GM18505 (cell line): ENCODE data around the gene CLDN20.
A peak's percentile ranks its signal among the peaks of the same experiment; 100 is the strongest.
"Not testable (repeated sequence)": the region's sequence is repeated elsewhere in the genome, so short reads cannot be mapped to it uniquely, and the experiment has no call there.

ENCODE experiments used
- ATAC-seq: cut with Tn5 transposase; IDR thresholded peaks from one replicate; pipeline ENCODE4 v1.9.1; 2021; ENCODE audit not compliant: unreplicated experiment
- POLR2A ChIP-seq: IDR thresholded peaks from 4 replicates; pipeline ENCODE4 v1.6.1; 2011; ENCODE audit warnings: borderline replicate concordance; ENCODE audit not compliant: insufficient read depth, insufficient read length; ENCODE audit errors: extremely low read depth

The CLDN20 gene, protein sequence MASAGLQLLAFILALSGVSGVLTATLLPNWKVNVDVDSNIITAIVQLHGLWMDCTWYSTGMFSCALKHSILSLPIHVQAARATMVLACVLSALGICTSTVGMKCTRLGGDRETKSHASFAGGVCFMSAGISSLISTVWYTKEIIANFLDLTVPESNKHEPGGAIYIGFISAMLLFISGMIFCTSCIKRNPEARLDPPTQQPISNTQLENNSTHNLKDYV

DNA sequence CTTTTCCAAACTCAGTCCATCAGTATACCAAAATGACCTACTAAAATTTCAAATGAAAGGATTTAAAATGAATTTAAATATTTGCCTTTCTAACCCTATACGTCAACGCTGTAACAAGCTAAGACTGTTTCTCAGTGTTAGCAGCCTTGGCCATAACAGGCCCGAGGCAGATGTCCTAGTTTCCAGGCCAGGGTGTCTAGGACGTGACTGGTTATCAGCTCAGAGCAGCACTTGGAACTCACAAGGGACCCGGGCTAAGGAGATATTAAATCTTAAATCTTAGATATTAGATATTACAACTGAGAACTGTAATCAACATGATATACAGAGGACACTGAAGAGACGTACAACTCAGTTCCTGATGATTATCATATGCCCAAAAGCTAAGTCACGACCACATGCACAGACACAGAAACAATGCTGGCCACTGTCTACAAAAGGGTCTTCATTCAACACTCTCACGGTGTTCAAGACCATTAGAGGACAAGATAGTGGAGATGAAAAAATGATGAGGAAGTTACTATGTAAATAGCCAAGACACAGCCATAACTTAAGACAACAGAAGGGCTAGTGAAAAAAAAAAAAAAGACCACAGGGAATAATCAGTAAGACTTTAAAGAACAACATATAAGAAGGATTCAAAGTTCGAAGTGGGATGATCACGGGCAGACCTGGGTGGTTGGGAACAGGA lies at the start of gene CLDN20:
Gene CLDN20, plus strand, starts transcription at position 641 of the 691 bp plus-strand sequence. CDS start 11,707 bp downstream, outside the sequence.
- no peak for TF ChIP-seq POLR2A
- no peak for ATAC-seq

DNA sequence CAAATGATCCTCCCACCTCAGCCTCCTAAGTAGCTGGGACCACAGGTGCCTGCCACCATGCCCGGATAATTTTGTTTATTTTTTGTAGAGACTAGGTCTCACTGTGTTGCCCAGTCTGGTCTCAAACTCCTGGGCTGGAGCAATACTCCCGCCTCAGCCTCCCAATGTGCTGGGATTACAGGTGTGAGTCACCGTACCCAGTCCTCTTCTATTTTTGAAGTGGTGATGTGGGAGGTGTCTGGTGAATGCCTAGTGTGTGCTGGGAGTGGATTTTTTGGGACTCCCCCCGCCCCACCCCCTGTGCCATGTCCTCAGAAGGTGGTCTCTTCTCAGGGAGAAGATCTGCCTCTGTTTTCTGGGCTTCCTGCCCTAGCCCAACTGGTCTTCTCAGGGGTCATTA lies 47.9 kb upstream of the CLDN20 start:
- TF ChIP-seq POLR2A, result no peak
- ATAC-seq, result no peak

DNA sequence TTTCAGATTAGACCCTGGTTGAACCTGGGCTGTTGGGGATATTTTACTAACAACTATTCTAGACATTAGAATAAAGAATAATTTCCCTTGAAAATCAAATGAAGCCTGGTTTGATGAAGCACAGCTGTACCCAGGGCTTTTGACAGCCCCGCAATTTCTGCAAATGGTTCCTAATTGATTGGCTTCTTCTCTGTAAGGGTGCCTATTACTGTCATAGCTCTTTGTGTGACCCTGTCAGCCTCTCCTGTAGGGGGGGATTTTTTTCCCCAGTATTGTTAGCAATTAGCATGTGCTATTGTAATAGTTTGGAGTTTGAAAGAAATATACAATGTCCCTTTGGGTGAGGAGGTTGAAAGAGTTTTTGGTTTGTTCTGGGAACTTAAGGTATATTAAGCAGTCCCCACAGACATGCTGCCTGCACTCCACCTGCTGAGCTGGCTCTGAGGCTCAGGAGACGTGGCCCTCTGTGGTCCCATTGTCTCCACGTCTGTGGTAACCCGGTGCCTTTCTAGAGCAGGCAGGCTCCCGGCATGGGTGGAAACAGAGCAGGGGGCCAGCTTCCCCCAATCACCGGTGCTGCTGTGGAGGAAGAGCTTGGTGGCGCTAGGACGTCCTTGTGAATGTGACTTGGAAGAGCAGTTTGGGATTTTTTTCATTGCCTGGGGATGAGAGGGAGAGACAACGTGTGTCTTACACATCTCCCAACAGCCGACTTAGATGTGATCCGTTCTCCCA lies 47.3 kb upstream of the CLDN20 start:
- TF ChIP-seq POLR2A, result no peak
- no peak for ATAC-seq

DNA sequence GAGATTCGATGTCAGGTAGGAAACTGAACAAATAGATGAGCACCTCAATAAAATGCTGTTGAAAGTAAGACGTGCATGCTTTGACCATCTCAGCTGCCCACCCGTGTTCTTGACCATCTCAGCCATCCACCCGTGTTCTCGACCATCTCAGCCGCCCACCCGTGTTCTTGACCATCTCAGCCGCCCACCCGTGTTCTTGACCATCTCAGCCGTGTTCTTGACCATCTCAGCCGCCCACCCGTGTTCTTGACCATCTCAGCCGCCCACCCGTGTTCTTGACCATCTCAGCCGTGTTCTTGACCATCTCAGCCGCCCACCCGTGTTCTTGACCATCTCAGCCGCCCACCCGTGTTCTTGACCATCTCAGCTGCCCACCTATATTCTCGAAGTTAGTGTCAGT lies 45.1 kb upstream of the CLDN20 start:
- ATAC-seq, result not testable (repeated sequence)

DNA sequence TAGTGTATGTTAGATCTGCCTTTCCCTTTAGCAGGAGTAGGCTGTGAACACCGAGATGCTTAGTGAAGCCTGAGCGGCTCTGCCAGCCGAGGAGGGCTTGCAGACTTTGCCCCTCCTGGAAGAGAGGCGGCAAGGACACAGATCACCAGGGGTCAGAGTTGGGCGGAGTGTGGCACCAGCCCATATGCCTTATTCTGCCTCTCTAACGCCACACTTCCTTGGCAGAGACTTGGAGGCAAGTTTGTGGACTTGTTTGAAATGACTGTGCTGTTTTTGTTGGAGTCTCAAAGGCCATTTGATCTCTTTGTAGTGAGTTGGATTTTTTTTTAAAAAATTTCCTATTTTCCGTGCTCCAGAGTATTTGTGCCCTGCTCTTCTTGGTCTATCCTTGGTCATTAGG lies 44.5 kb upstream of the CLDN20 start:
- TF ChIP-seq POLR2A, result no peak
- no peak for ATAC-seq

DNA sequence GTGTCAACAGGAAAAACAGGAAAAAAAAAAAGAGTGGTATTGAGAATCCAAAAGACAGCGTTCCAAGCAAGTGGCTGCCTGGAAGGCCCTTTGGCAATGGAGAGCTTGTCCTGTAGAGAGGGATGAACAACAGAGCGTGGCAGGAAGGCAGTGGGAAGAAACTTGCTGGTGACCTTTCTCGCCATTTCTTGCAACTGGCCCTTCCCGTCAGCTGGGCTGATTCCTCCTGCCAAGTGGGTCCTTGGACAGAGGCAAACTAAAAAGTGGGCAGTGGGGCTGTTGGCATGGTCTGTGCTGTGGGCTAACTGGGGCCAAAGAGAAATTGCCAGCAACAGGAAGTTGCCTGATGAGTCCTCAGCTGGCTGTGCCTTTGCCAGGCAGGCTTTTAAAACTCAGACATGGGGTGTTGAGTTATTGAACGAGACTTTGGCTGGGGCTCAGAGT lies 43.9 kb upstream of the CLDN20 start:
- TF ChIP-seq POLR2A, result no peak
- no peak for ATAC-seq

DNA sequence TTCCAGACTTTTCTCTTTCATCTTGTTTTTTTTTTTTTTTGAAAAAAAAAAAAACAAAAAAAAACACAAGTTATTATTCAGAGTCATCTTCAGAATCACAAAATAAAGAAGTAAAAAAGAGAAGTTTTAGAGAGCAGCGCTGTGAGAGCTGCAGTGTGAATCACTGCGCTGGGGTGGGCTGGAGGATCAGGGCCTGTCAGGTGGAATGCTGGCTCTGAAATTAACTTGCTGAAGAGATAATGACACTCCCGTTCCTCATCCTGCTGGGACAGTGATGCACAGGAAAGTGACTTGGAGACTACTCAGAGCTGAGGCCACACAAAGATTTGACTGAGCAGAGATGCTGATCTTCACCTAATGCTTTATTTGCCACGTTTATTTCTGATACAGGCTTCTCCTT lies 42.7 kb upstream of the CLDN20 start:
- ATAC-seq, result no peak
- no peak for TF ChIP-seq POLR2A

DNA sequence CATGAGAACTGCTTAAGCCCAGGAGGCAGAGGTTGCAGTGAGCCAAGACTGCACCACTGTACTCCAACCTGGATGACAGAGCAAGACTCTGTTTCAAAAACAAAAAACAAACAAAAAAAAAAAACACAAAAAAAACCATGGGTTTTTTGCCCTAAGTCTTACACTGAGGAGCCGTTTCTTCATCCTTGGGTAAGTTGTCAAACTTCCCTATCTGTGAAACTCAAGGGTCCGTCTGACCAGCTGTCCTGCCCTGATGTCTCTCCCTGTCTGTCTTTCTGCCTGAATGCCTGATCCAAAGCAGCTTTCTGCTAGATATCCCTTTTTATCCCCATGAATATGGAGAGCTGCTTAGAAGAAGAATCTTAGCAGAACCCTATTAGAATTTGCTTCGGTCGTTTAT lies 41.3 kb upstream of the CLDN20 start:
- TF ChIP-seq POLR2A, result no peak
- no peak for ATAC-seq

DNA sequence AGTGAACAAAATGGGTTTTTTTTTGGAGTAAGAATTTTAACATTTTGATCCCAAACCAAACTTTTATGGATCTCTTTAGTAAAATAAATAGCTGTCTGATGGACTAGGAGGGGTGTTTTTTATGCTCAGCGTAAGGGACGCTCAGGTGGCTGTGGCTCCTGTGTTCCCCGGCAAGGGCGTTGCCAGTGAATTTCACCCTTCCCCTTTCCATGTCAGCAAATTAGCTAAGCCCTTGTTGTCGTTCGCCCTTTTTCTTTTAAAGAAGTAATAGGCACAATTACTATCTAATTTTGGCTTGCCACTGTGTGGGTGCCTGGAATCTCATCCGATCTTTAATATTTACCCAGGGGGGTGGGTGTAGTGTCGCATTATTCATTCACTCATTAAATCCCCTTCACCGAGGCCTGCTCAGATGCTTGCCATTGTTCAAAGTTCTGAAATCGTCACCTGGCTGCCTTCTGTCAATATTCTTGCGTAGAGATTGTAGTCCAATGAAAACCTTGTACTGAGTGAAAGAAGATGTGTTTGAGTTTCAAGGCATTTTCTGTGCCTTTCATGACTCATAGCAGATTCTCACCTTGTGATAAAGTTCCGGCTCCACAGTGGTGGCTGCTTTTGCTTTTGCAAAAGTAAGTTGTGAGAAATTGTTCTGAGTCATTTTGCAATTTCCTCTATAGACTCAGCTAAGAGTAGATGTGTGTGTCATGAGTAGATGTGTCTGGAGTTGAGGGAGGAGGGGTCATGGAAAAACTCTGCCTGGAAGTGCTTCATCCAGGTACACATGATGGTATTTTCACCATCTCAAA lies 40.0 kb upstream of the CLDN20 start:
- ATAC-seq, result peak; percentile 94

DNA sequence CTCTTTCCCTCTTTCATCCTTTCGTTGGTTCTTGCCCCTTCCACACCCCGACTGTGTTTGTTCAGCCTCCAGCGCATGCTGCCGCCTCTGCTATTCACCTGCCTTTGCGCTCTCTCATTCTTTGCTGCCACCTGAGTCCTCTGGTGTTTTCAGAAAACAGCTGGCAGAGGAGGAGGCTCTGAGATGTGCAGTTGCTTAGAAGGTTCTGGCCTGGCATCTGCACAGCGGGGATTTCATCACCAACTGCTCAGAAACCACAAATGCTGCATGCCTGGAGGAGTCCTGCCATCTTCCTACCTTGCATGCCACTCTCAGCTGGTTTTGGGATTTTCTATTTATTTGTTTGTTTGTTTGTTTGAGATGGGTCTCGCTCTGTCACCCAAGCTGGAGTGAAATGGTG lies 39.2 kb upstream of the CLDN20 start:
- TF ChIP-seq POLR2A, result no peak
- no peak for ATAC-seq

More for the DNA sequence above, 40.0 kb upstream of the CLDN20 start:
- TF ChIP-seq POLR2A, result no peak

DNA sequence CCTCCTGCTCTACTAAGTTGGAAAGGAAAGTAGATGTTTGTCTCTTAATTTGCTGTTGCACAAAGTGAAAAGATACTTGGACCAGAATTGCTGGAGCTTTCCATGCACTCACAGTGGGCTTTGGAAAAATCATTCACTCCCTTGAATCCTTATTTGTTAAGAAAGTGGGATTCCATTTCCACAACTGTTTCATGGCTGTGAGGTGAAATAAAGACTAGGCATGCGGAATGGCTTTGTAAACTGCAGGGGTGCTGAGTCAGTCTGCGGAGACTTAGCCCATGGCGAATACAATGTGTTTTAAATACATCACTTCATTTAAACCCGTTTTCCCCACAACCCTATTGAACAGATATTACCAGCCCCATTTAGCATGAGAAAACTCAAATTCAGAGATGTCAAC lies 36.8 kb upstream of the CLDN20 start:
- no peak for TF ChIP-seq POLR2A
- ATAC-seq, result no peak

DNA sequence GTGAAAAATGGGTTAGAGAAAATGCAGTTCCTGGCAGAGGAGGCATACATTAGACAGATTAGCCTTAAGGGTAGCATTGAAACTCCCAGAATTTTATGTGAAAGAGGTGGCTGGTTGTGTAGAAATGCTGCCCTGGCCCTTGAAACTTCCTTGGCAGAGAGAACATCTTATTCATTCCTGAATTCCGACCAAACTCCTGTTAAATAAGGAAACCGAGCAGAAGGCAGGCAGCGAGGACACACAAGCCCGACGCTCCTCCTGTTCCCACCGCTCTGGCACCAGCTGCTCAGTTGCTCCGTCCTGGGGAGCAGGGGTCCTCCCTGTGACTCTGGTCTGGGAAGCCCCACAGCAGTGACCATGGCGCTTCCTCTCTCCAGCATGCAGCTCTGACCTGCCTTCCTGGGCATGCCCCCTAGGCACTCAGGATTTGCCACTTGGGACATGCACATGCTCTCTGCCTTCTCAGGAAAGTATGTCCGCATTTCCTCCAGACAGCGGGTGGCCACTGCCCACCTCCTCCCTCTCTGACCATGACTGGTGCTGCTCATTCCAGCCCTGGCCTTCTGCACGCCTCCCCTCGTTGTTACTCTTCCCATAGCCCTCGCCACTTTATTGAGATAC lies 35.2 kb upstream of the CLDN20 start:
- ATAC-seq, result no peak
- no peak for TF ChIP-seq POLR2A

DNA sequence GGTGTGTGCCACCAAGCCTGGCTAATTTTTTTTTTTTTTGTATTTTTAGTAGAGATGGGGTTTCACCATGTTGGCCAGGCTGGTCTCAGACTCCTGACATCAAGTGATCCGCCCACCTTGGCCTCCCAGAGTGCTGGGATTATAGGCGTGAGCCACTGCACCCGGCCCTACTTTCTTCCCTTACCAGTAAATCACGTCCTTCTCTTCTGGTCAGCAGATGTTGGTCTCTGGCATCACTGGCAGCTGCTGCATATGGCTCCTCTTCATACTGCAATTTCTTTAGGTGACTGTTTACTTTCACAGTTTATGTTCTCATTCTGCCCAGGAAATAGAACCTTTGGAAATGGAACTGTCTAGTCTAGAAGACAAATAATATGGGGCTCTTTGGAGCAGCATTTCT lies 32.8 kb upstream of the CLDN20 start:
- not testable (repeated sequence) for ATAC-seq

DNA sequence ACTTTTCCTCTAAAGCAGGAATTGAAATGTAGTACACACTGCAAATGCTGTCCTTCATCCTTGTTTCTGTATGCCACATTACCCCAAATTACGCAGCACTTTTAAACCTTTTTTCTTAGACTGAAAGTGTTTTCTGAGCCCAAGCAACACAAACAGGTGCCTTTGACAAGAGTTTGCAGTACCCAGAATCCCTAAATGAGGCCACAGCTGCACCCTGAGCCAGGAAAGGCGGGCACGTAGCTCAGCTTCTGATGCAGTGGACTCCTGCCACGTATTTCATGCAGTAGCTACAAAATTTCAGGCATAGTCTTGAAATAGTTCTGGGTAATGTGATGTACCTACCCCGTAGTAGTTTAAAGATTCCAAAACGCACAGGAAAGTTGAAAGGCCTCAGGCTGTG lies 31.0 kb upstream of the CLDN20 start:
- TF ChIP-seq POLR2A, result no peak
- no peak for ATAC-seq

DNA sequence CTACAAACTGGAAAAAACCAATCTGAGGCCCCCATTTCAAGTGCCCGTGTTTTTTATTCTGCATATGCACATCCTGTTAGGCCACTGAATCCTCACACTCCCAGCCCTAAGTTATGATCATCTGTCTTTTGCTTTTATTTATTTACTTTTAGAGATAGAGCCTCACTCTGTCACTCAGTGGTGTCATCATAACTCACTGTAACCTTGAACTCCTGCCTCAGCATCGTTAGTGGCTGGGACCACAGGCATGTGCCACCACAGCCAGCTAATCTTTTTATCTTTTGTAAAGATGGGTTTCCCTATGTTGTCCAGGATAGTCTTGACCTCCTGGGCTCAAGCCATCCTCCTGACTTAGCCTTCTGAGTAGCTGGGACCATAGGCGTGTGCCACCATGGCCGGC lies 29.6 kb upstream of the CLDN20 start:
- TF ChIP-seq POLR2A, result no peak
- no peak for ATAC-seq
